Measurements from ENCODE around the gene TWIST2.

The TWIST2 gene

GRCh38 chr2:238875101-238875470, 27.2 kb downstream of the TWIST2 start:
- H3K4me3 ChIP-seq (replicated peaks; ENCODE audit: insufficient read depth, low read length), result no peak overlapping the region
- DNase-seq (ENCODE audit: low read depth in 1 of 2, low spot score in 1 of 2), result no peak
- no peak overlapping the region for H3K27ac ChIP-seq (replicated peaks)
- no peak for TF ChIP-seq POLR2AphosphoS5 (IDR thresholded peaks at IDR 0.05; ENCODE audit: low read depth)
- H3K27me3 ChIP-seq (ENCODE audit: insufficient read depth, poor library complexity, severe bottlenecking), result no peaks in the 10 kb centered on the region

GRCh38 chr2:238875471-238876231, 27.8 kb downstream of the TWIST2 start:
- no peak for TF ChIP-seq GABPA (IDR thresholded peaks at IDR 0.05; ENCODE audit: low read depth)
- no peak for TF ChIP-seq CTCF (IDR thresholded peaks at IDR 0.05; ENCODE audit: insufficient read depth, low read length)
- TF ChIP-seq POLR2AphosphoS5 (IDR thresholded peaks at IDR 0.05; ENCODE audit: low read depth), result no peak
- TF ChIP-seq REST (IDR thresholded peaks at IDR 0.05; ENCODE audit: insufficient replicate concordance, low read depth), result no peak
- Histone ChIP-seq H3K27ac (replicated peaks) (no peak overlapping the region), H3K4me3 (replicated peaks; ENCODE audit: insufficient read depth, low read length) (no peak overlapping the region), H3K27me3 (ENCODE audit: insufficient read depth, poor library complexity, severe bottlenecking) (no peaks in the 10 kb centered on the region)
- no peak for DNase-seq (ENCODE audit: low read depth in 1 of 2, low spot score in 1 of 2)

GRCh38 chr2:238876232-238876630, 28.3 kb downstream of the TWIST2 start:
- TF ChIP-seq POLR2AphosphoS5 (IDR thresholded peaks at IDR 0.05; ENCODE audit: low read depth), result no peak
- Histone ChIP-seq H3K27ac (replicated peaks) (no peak overlapping the region), H3K4me3 (replicated peaks; ENCODE audit: insufficient read depth, low read length) (no peak overlapping the region), H3K27me3 (ENCODE audit: insufficient read depth, poor library complexity, severe bottlenecking) (no peaks in the 10 kb centered on the region)
- DNase-seq (ENCODE audit: low read depth in 1 of 2, low spot score in 1 of 2), result no peak

- H3K27ac ChIP-seq (replicated peaks), result no peak overlapping the region
- H3K27me3 ChIP-seq (ENCODE audit: insufficient read depth, poor library complexity, severe bottlenecking), result no peaks in the 10 kb centered on the region
- TF ChIP-seq GABPA (IDR thresholded peaks at IDR 0.05; ENCODE audit: low read depth) (no peak), POLR2AphosphoS5 (IDR thresholded peaks at IDR 0.05; ENCODE audit: low read depth) (no peak), REST (IDR thresholded peaks at IDR 0.05; ENCODE audit: insufficient replicate concordance, low read depth) (no peak), CTCF (IDR thresholded peaks at IDR 0.05; ENCODE audit: insufficient read depth, low read length) (no peak), SPI1 (IDR thresholded peaks at IDR 0.05; ENCODE audit: borderline replicate concordance, low read depth) (no peak)
- H3K4me3 ChIP-seq (replicated peaks; ENCODE audit: insufficient read depth, low read length), result no peak overlapping the region
- DNase-seq (ENCODE audit: low read depth in 1 of 2, low spot score in 1 of 2), result no peak
Observed at GRCh38 chr2:238878051-238878735, 30.3 kb downstream of the TWIST2 start.

All from HL-60 (cell line).